ENCODE data around the gene LGSN. TPM values are rescaled to one million over a fixed set of nuclear protein-coding genes. Genes with fewer than 3 reads are reported as not detected.
"Not testable (repeated sequence)": the region's sequence is repeated elsewhere in the genome, so short reads cannot be mapped to it uniquely, and the experiment has no call there.

Gene LGSN
- total RNA-seq = under 1 TPM; 0.25 to 0.33 TPM
- under 1 TPM; 0.03 to 0.19 TPM for polyA plus RNA-seq

GRCh38 chr6:63319939-63320338 lies at the start of gene LGSN:
LGSN (minus strand) TSS chr6:63319983; CDS start chr6:63319943, 40 bp downstream.
- Histone ChIP-seq H3K9me3 (ENCODE audit: control insufficient read depth in 4 of 4, low read length in 3 of 4) (no peaks in the 10 kb centered on the region), H3K9ac (ENCODE audit: low read depth in 1 of 2, low read length in 2 of 2) (no peak within 1 kb of the TSS), H3K36me3 (ENCODE audit: control insufficient read depth in 4 of 4, insufficient read depth in 3 of 4, low read depth in 1 of 4, low read length in 3 of 4) (peaks cover 0 to 3% (median 0%) of the 10 kb centered on the region in 4 donors), H3K4me1 (ENCODE audit: control insufficient read depth in 4 of 4, insufficient read depth in 4 of 4, low read length in 3 of 4) (no peaks in the 10 kb centered on the region), H3K27me3 (ENCODE audit: control insufficient read depth in 4 of 4, insufficient read depth in 4 of 4, low read length in 3 of 4) (no peaks in the 10 kb centered on the region), H3K27ac (ENCODE audit: low read depth in 1 of 2, low read length in 2 of 2) (no peak within 1 kb of the TSS), H3K4me3 (ENCODE audit: low read depth in 1 of 3, low read length in 3 of 3) (no peak within 1 kb of the TSS)
- no peak for DNase-seq (ENCODE audit: low spot score)
- TF ChIP-seq EGR1 (IDR thresholded peaks at IDR 0.05; ENCODE audit: low read depth in 2 of 2) = no peak
- TF ChIP-seq MAX (IDR thresholded peaks at IDR 0.05) = no peak
- TF ChIP-seq YY1 (IDR thresholded peaks at IDR 0.05) = no peak
- no peak for TF ChIP-seq FOXA2 (IDR thresholded peaks at IDR 0.05)
- no peak for TF ChIP-seq JUND (IDR thresholded peaks at IDR 0.05)
- TF ChIP-seq GABPA (IDR thresholded peaks at IDR 0.05 in 1 of 2, conservative IDR thresholded peaks at IDR 0.05 in 1 of 2) = no peak
- no peak for TF ChIP-seq CTCF (IDR thresholded peaks at IDR 0.05; ENCODE audit: low read depth, low read length, missing input control)
- no peak for TF ChIP-seq NR2F2 (IDR thresholded peaks at IDR 0.05)
- no peak for TF ChIP-seq FOXA1 (IDR thresholded peaks at IDR 0.05)
- no peak for TF ChIP-seq ZBTB33 (IDR thresholded peaks at IDR 0.05)
- no peak for TF ChIP-seq HNF4A (conservative IDR thresholded peaks at IDR 0.05)
- TF ChIP-seq SP1 (IDR thresholded peaks at IDR 0.05) = no peak
- TF ChIP-seq HNF4G (IDR thresholded peaks at IDR 0.05) = no peak
- 91% methylated on average over 4 of the region's 4 CpGs for WGBS

GRCh38 chr6:63368347-63368746 lies 48.6 kb upstream of the LGSN start:
- Histone ChIP-seq H3K36me3 (ENCODE audit: control insufficient read depth in 4 of 4, insufficient read depth in 3 of 4, low read depth in 1 of 4, low read length in 3 of 4) (no peaks in the 10 kb centered on the region), H3K4me3 (ENCODE audit: low read depth in 1 of 3, low read length in 3 of 3) (no peak overlapping the region), H3K9me3 (ENCODE audit: control insufficient read depth in 4 of 4, low read length in 3 of 4) (no peaks in the 10 kb centered on the region), H3K27ac (ENCODE audit: low read depth in 1 of 2, low read length in 2 of 2) (no peak overlapping the region), H3K27me3 (ENCODE audit: control insufficient read depth in 4 of 4, insufficient read depth in 4 of 4, low read length in 3 of 4) (no peaks in the 10 kb centered on the region), H3K4me1 (ENCODE audit: control insufficient read depth in 4 of 4, insufficient read depth in 4 of 4, low read length in 3 of 4) (no peaks in the 10 kb centered on the region), H3K9ac (ENCODE audit: low read depth in 1 of 2, low read length in 2 of 2) (no peak overlapping the region)
- WGBS = 79% methylated on average over 7 of the region's 7 CpGs
- no peak for TF ChIP-seq HNF4G (IDR thresholded peaks at IDR 0.05)
- TF ChIP-seq CTCF (IDR thresholded peaks at IDR 0.05; ENCODE audit: low read depth, low read length, missing input control) = no peak
- TF ChIP-seq GABPA (IDR thresholded peaks at IDR 0.05 in 1 of 2, conservative IDR thresholded peaks at IDR 0.05 in 1 of 2) = no peak
- TF ChIP-seq EGR1 (IDR thresholded peaks at IDR 0.05; ENCODE audit: low read depth in 2 of 2) = no peak
- no peak for TF ChIP-seq NR2F2 (IDR thresholded peaks at IDR 0.05)
- no peak for TF ChIP-seq TAF1 (conservative IDR thresholded peaks at IDR 0.05)
- TF ChIP-seq MAX (IDR thresholded peaks at IDR 0.05) = no peak
- TF ChIP-seq ZBTB33 (IDR thresholded peaks at IDR 0.05) = no peak
- TF ChIP-seq HNF4A (conservative IDR thresholded peaks at IDR 0.05) = no peak
- no peak for TF ChIP-seq RAD21 (IDR thresholded peaks at IDR 0.05)
- TF ChIP-seq FOXA1 (IDR thresholded peaks at IDR 0.05) = no peak
- no peak for TF ChIP-seq JUND (IDR thresholded peaks at IDR 0.05)
- DNase-seq (ENCODE audit: low spot score) = no peak

GRCh38 chr6:63362500-63363120 lies 42.8 kb upstream of the LGSN start:
- not testable (repeated sequence) for H3K9ac ChIP-seq (ENCODE audit: low read depth in 1 of 2, low read length in 2 of 2); H3K36me3 ChIP-seq (ENCODE audit: control insufficient read depth in 4 of 4, insufficient read depth in 3 of 4, low read depth in 1 of 4, low read length in 3 of 4); H3K27ac ChIP-seq (ENCODE audit: low read depth in 1 of 2, low read length in 2 of 2); DNase-seq (ENCODE audit: low spot score); H3K27me3 ChIP-seq (ENCODE audit: control insufficient read depth in 4 of 4, insufficient read depth in 4 of 4, low read length in 3 of 4); H3K4me3 ChIP-seq (ENCODE audit: low read depth in 1 of 3, low read length in 3 of 3); H3K9me3 ChIP-seq (ENCODE audit: control insufficient read depth in 4 of 4, low read length in 3 of 4); H3K4me1 ChIP-seq (ENCODE audit: control insufficient read depth in 4 of 4, insufficient read depth in 4 of 4, low read length in 3 of 4)
- 66% methylated on average over 10 of the region's 10 CpGs for WGBS
